Measurements from ENCODE around the gene KRTAP12-3. TPM values are rescaled to one million over a fixed set of nuclear protein-coding genes. Genes with fewer than 3 reads are reported as not detected.

The KRTAP12-3 gene
- total and polyA plus RNA-seq, 9 of the 15 experiments (the other 6 are each of a cell fraction or from before 2014, with no cell fraction given): not detected

- FAIRE-seq: no peak
- Histone ChIP-seq H3K4me3 (no peak overlapping the region), H3K9me3 (replicated peaks; ENCODE audit: control insufficient read depth, insufficient read depth, low read depth, low read length) (no peaks in the 10 kb centered on the region; the same call in 1 of the 2 replicates), H2AFZ (ENCODE audit: low read depth, low read length) (no peak overlapping the region), H3K27ac (ENCODE audit: extremely low read depth, low read depth, low read length) (no peak overlapping the region), H3K4me2 (ENCODE audit: insufficient read depth, low read length) (no peak overlapping the region), H3K36me3 (ENCODE audit: control insufficient read depth, insufficient read depth, low read length) (no peaks in the 10 kb centered on the region), H3K4me1 (replicated peaks in 1 of 2; ENCODE audit: control insufficient read depth in 2 of 2, insufficient read depth in 2 of 2, low read length in 2 of 2) (no peaks in the 10 kb centered on the region), H3K79me2 (ENCODE audit: control insufficient read depth, insufficient read depth, low read length) (no peaks in the 10 kb centered on the region), H3K9ac (ENCODE audit: insufficient read depth in 1 of 2, low read depth in 2 of 2, low read length in 2 of 2) (no peak overlapping the region), H3K27me3 (ENCODE audit: control insufficient read depth in 2 of 2, insufficient read depth in 2 of 2, low read length in 2 of 2) (peaks cover 15 to 42% of the 10 kb centered on the region in 2 experiments; a peak in 3 of 5 replicates), H3K9me1 (ENCODE audit: control insufficient read depth, insufficient read depth, low read length) (no peaks in the 10 kb centered on the region), H4K20me1 (replicated peaks; ENCODE audit: control insufficient read depth, insufficient read depth, low read length) (no peaks in the 10 kb centered on the region)
- TF ChIP-seq CEBPB (tag; IDR thresholded peaks at IDR 0.05) (peak; percentile 64), ZNF717 (CRISPR knock-in tag; IDR thresholded peaks at IDR 0.05) (no peak), RBM25 (IDR thresholded peaks at IDR 0.05; ENCODE audit: low read depth, low read length, severe bottlenecking) (peak; percentile 75), CEBPG (CRISPR knock-in tag; IDR thresholded peaks at IDR 0.05) (no peak), CEBPG (tag; conservative IDR thresholded peaks at IDR 0.05 in 1 of 2, IDR thresholded peaks at IDR 0.05 in 1 of 2) (peak; percentile 62 to 84)
- WGBS (ENCODE audit: insufficient coverage, low coverage, missing lambda C conversion rate): 16% methylated on average over 2 of the region's 2 CpGs
- no peak for ATAC-seq
- CTCF ChIA-PET (ENCODE audit: low intra/inter-chr PET ratio): no interaction called here
- in situ Hi-C loops (cut with MboI) (no loop called here), intact Hi-C loops (cut with micrococcal nuclease) (no loop called here)
- BruUV-seq (replicated peaks): no TSS peak
- POLR2A ChIA-PET: interaction anchor here (0.6 to 1.1 kb wide), 2 partner anchors 11 to 16 kb away, joined by 3 read pairs; partner anchors contain the start of gene KRTAP12-1
- DNase-seq (ENCODE audit: extremely low read depth in 1 of 4, low spot score in 3 of 4): no peak
These were observed 35.2 kb downstream of the KRTAP12-3 start for GRCh38 chr21:44692798-44693512.
